ENCODE measurements around the gene POMP. TPM values are rescaled to one million over a fixed set of nuclear protein-coding genes. Genes with fewer than 3 reads are reported as not detected.

POMP gene
- total and polyA plus RNA-seq, 5 experiments from 2014 or later, result 19.9 to 93.4 (median 74.9) TPM

- H3K4me1 Mint-ChIP-seq, result peaks cover 4 to 13% (median 7%) of the 10 kb centered on the region in 4 donors
- DNase-seq, result no peak
- POLR2A ChIA-PET, result no interaction called here
- H3K4me3 Mint-ChIP-seq, result no peak overlapping the region
- peak overlapping the region in 1 of 10 donors; percentile 80 for H3K27ac Mint-ChIP-seq
- H3K27me3 Mint-ChIP-seq, result no peaks in the 10 kb centered on the region
- peaks cover 0 to 20% (median 0%) of the 10 kb centered on the region in 3 donors for H3K36me3 Mint-ChIP-seq
- ATAC-seq, result no peak
- no peaks in the 10 kb centered on the region for H3K9me3 Mint-ChIP-seq
Observed at GRCh38 chr13:28650284-28650683, 8.6 kb upstream of the POMP start.

DNA sequence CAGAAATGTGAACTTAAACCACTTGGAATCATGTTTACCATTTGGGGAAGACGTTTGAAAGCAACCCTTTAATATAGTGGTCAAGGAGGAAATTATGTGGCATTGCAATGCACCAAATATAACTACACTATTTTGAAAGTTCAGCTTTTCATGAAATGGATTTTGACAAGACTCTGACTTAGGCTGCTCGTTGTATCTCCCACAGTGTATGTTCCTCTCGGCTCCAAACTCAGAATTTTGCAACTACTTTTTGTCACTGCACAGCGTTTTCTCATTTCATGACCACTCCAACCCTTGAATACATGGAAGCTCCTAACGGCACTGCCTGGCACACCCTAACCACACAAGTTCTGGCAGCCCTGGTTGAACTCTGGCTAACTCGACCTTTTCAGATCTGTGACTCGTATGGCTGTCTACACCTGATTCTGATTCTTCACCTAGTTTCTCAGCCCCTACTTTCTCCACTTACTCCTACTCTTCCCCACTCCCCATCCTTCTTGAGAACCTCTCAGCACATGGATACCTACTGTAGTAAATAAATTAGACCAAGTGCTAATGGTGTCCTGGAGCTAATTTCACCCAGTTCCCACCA, 7.0 kb upstream of the POMP start:
- Mint-ChIP-seq H3K36me3 (peaks cover 0 to 21% (median 0%) of the 10 kb centered on the region in 3 donors), H3K4me3 (no peak overlapping the region), H3K27ac (peak overlapping the region in 2 of 10 donors; percentile 25 to 55), H3K27me3 (no peaks in the 10 kb centered on the region), H3K4me1 (peaks cover 14 to 27% (median 20%) of the 10 kb centered on the region in 4 donors), H3K9me3 (no peaks in the 10 kb centered on the region)
- DNase-seq, result no peak
- no peak for ATAC-seq
- POLR2A ChIA-PET, result no interaction called here

- H3K4me1 Mint-ChIP-seq, result peaks cover 23 to 38% (median 30%) of the 10 kb centered on the region in 4 donors
- POLR2A ChIA-PET, result no interaction called here
Observed at GRCh38 chr13:28653111-28653510, 5.8 kb upstream of the POMP start.

DNA sequence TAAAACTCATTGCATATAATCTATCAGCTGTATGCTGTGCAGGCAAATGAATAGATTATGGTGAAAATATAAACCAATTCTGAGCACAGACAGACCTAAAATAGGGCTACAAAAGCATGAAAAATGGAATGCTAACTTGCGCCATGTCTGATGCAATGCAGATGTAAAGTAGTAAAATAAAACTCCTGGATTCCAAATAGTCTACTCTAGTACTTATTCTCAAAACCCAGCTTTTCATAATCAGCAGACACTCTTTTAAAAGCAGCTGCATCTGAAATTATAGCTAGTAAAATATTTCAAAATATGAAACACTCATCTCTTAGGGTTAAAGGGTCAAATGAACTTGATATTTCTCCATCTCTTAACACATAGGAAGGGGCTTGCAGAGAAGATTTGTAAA, 4.7 kb upstream of the POMP start:
- no peak overlapping the region for H3K4me3 Mint-ChIP-seq
- POLR2A ChIA-PET, result no interaction called here

More at GRCh38 chr13:28653111-28653510, 5.8 kb upstream of the POMP start:
- H3K4me3 Mint-ChIP-seq, result no peak overlapping the region
- no peaks in the 10 kb centered on the region for H3K9me3 Mint-ChIP-seq
- ATAC-seq (no peak), DNase-seq (no peak)
- peaks cover 0 to 24% (median 0%) of the 10 kb centered on the region in 3 donors for H3K36me3 Mint-ChIP-seq
- H3K27me3 Mint-ChIP-seq, result no peaks in the 10 kb centered on the region
- no peak overlapping the region for H3K27ac Mint-ChIP-seq

DNA sequence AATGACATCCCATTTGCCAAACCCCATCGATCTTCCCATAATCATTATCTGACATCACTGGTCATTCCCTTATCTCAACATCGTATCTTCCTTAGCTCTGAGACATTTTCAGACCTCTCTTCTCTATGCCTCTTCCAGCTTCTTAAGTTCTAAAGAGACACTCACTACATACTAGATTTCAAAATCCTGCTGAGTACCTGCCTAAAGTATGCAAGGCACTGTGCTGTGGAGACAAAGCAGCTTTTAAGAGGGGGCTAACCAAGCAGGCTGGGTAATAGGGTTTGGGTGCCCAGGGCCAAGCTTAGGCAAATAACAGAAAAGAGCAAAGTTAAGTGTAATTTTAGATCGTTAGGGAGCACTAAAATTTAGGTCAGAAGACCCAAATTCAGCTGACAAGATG, 3.4 kb upstream of the POMP start:
- DNase-seq (no peak), ATAC-seq (no peak)
- Mint-ChIP-seq H3K9me3 (no peaks in the 10 kb centered on the region), H3K4me3 (peak overlapping the region in 1 of 10 donors; percentile 14), H3K27ac (peak overlapping the region in 7 of 10 donors; percentile 4 to 74 (median 22)), H3K36me3 (peaks cover 0 to 26% (median 0%) of the 10 kb centered on the region in 3 donors), H3K27me3 (peaks cover 0 to 1% (median 0%) of the 10 kb centered on the region in 5 donors), H3K4me1 (peaks cover 32 to 57% (median 48%) of the 10 kb centered on the region in 4 donors)
- POLR2A ChIA-PET, result no interaction called here

More for the DNA sequence above, 4.7 kb upstream of the POMP start:
- peaks cover 0 to 1% (median 0%) of the 10 kb centered on the region in 5 donors for H3K27me3 Mint-ChIP-seq
- no peak for DNase-seq
- no peak for ATAC-seq
- peaks cover 28 to 44% (median 37%) of the 10 kb centered on the region in 4 donors for H3K4me1 Mint-ChIP-seq
- no peaks in the 10 kb centered on the region for H3K9me3 Mint-ChIP-seq
- peaks cover 0 to 24% (median 0%) of the 10 kb centered on the region in 3 donors for H3K36me3 Mint-ChIP-seq
- no peak overlapping the region for H3K27ac Mint-ChIP-seq

DNA sequence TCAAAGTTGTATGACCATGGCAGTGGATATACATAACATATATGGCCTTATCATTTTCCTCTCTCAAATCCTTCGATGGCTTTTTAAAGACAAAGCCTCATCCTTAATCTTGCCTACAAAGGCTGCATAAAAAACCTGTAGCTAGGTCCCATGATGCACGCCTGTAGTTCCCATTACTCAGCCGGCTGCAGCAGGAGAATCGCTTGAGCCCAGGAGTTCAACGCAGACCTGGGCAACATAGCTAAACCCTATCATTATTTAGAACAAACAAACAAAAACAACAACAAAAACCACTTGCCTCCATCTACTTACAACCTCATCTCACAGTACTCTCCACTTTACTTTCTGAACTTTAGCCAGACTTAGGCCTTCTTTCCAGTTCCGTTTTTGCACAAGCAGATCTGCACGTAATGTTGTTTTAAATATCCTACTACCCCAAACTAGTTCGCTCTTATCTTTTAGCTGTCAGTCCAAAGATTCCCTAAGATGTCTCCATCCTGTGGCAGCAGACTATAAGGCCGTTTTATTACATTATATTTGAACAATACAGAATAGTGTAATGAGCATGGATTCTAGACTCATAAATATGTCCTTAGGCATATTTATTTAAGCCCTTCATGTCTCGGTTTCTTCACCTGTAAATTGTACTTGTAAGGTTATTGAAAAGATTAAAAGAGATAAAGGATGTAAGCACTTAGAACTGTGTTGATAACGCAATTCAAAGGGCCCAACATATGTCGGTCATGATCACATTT, 969 bp upstream of the POMP start:
- Mint-ChIP-seq H3K4me1 (peaks cover 42 to 69% (median 65%) of the 10 kb centered on the region in 4 donors), H3K27ac (peak overlapping the region; percentile 83 to 100 (median 99)), H3K36me3 (peaks cover 0 to 31% (median 8%) of the 10 kb centered on the region in 3 donors), H3K4me3 (peak overlapping the region; percentile 95 to 100 (median 98)), H3K27me3 (peaks cover 0 to 1% (median 0%) of the 10 kb centered on the region in 5 donors), H3K9me3 (no peaks in the 10 kb centered on the region)
- ATAC-seq (no peak), DNase-seq (peak in 1 of 10 donors; percentile 5)
- POLR2A ChIA-PET, result interaction anchor here (0.7 to 2.3 kb wide), 5 partner anchors 15 to 519 kb away, joined by 3 to 30 read pairs (median 9); partner anchors contain the start of genes PAN3 and SLC46A3

DNA sequence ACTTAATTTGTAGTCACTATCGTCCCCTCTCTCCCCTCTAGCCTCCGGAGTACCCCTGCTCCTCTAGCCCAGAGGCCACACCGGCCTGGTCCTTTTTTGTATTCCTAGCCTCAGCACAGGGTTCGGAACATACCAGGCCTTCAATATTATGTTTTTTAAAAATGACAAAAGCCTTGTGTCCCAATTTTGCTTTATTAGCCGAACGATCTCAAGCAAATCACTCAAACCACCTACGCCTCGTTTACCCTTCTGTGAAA, 463 bp upstream of the POMP start:
- peak in 1 of 10 donors; percentile 6 for DNase-seq
- peak overlapping the region; percentile 83 to 100 (median 99) for H3K27ac Mint-ChIP-seq
- H3K36me3 Mint-ChIP-seq, result peaks cover 0 to 32% (median 8%) of the 10 kb centered on the region in 3 donors
- POLR2A ChIA-PET, result interaction anchor here (0.7 to 2.3 kb wide), 4 partner anchors 14 to 520 kb away, joined by 5 to 30 read pairs (median 9); partner anchors contain the start of genes PAN3 and SLC46A3
- H3K9me3 Mint-ChIP-seq, result no peaks in the 10 kb centered on the region
- H3K4me3 Mint-ChIP-seq, result peak overlapping the region; percentile 95 to 100 (median 98)
- H3K4me1 Mint-ChIP-seq, result peaks cover 42 to 69% (median 65%) of the 10 kb centered on the region in 4 donors
- peak; percentile 3 to 10 for ATAC-seq
- peaks cover 0 to 1% (median 0%) of the 10 kb centered on the region in 5 donors for H3K27me3 Mint-ChIP-seq

DNA sequence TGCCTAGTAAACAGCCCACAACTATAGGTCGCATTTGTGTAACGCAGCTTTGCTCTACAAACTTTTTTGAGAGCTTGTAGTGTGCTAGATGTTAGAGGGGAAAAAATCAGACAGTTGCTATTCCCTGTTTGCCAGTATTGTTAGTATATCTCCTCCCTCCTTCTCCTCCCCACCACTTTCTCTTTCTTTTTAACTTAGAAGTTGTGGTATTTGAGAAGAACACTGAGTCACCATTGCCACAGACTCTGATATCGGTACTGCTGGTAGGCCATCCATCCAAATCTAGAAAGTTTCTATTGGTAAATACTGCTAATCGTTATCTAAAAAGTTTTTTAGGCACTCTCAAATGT, 666 bp downstream of the POMP start:
- peaks cover under 1 to 40% (median 8%) of the 10 kb centered on the region in 3 donors for H3K36me3 Mint-ChIP-seq
- H3K4me1 Mint-ChIP-seq, result peaks cover 42 to 70% (median 68%) of the 10 kb centered on the region in 4 donors
- ATAC-seq, result peak; percentile 33 to 38
- H3K4me3 Mint-ChIP-seq, result peak overlapping the region; percentile 95 to 100 (median 98)
- H3K27ac Mint-ChIP-seq, result peak overlapping the region; percentile 83 to 100 (median 99)
- no peaks in the 10 kb centered on the region for H3K9me3 Mint-ChIP-seq
- no peak for DNase-seq
- H3K27me3 Mint-ChIP-seq, result peaks cover 0 to 1% (median 0%) of the 10 kb centered on the region in 5 donors
- POLR2A ChIA-PET, result interaction anchor here (1.8 to 2.3 kb wide), 2 partner anchors 59 to 521 kb away, joined by 9 to 30 read pairs; partner anchors contain the start of genes PAN3 and SLC46A3

- POLR2A ChIA-PET, result no interaction called here
- Mint-ChIP-seq H3K4me1 (peaks cover 26 to 44% (median 39%) of the 10 kb centered on the region in 4 donors), H3K36me3 (peaks cover 9 to 93% (median 19%) of the 10 kb centered on the region in 3 donors), H3K27me3 (no peaks in the 10 kb centered on the region), H3K9me3 (no peaks in the 10 kb centered on the region), H3K27ac (peak overlapping the region in 1 of 10 donors; percentile 51), H3K4me3 (no peak overlapping the region)
- ATAC-seq (no peak), DNase-seq (no peak)
Observed at GRCh38 chr13:28666897-28667488, 8.1 kb downstream of the POMP start.

GRCh38 chr13:28671126-28671792, 12.3 kb downstream of the POMP start:
- Mint-ChIP-seq H3K4me3 (no peak overlapping the region), H3K4me1 (peaks cover 14 to 28% (median 24%) of the 10 kb centered on the region in 4 donors), H3K36me3 (peaks cover 3 to 96% (median 15%) of the 10 kb centered on the region in 3 donors), H3K27ac (peak overlapping the region in 6 of 10 donors; percentile 14 to 85 (median 62)), H3K27me3 (no peaks in the 10 kb centered on the region), H3K9me3 (no peaks in the 10 kb centered on the region)
- no peak for DNase-seq
- POLR2A ChIA-PET, result no interaction called here
- ATAC-seq, result no peak

GRCh38 chr13:28678809-28679208, 19.9 kb downstream of the POMP start:
- DNase-seq, result no peak
- POLR2A ChIA-PET, result no interaction called here
- Mint-ChIP-seq H3K36me3 (peaks cover 4 to 52% (median 5%) of the 10 kb centered on the region in 3 donors), H3K9me3 (no peaks in the 10 kb centered on the region), H3K27me3 (no peaks in the 10 kb centered on the region), H3K4me3 (no peak overlapping the region), H3K27ac (no peak overlapping the region), H3K4me1 (peaks cover 0 to 4% (median under 1%) of the 10 kb centered on the region in 4 donors)
- ATAC-seq, result no peak

DNA sequence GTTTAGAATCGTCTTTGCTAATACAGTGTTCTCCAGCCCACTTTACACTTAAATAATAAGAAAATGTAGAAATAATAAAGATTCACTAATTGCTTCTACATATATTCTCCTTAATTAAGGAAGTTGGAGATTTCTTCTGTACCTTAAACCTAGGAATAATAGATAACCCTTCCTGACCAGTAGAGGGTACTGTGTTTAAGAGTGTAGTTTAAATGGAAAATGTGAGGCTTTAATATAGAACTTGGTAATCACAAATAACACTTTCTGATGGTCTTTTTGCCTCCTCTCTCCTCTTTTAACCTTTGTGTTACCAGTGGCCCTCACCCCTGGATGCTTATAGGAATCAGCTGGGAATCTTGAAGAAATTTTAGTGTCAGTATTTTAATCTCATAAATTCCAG, 20.7 kb downstream of the POMP start:
- Mint-ChIP-seq H3K4me3 (no peak overlapping the region), H3K27me3 (no peaks in the 10 kb centered on the region), H3K36me3 (peaks cover 0 to 44% (median 5%) of the 10 kb centered on the region in 3 donors), H3K9me3 (no peaks in the 10 kb centered on the region), H3K4me1 (no peaks in the 10 kb centered on the region), H3K27ac (peak overlapping the region in 2 of 10 donors; percentile 52 to 57)
- ATAC-seq (no peak), DNase-seq (no peak)
- POLR2A ChIA-PET, result no interaction called here

All from naive thymus-derived CD8-positive, alpha-beta T cell (primary cell).